RPMI8226 (cell line): ENCODE results near the gene DENR.
"Not testable (repeated sequence)": the region's sequence is repeated elsewhere in the genome, so short reads cannot be mapped to it uniquely, and the experiment has no call there.

Source experiments
- DNase-seq: peaks from one replicate; pipeline ENCODE4 v3.0.0-alpha.2; 2015

Gene DENR

GRCh38 chr12:122743895-122744525, 8.6 kb upstream of the DENR start:
- DNase-seq: no peak

GRCh38 chr12:122747224-122748135, 5.1 kb upstream of the DENR start:
- no peak for DNase-seq

GRCh38 chr12:122749569-122750332, 2.9 kb upstream of the DENR start:
- no peak for DNase-seq

GRCh38 chr12:122750781-122751515, 1.7 kb upstream of the DENR start:
- not testable (repeated sequence) for DNase-seq

- DNase-seq: peak; percentile 20
These were observed 661 bp downstream of the DENR start for GRCh38 chr12:122753319-122753650.

GRCh38 chr12:122754790-122755189, 2.2 kb downstream of the DENR start:
- DNase-seq: no peak

GRCh38 chr12:122757568-122757967, 4.9 kb downstream of the DENR start:
- DNase-seq: no peak

GRCh38 chr12:122785503-122785902, 32.9 kb downstream of the DENR start:
- DNase-seq: peak; percentile 29

GRCh38 chr12:122788387-122788786, 35.8 kb downstream of the DENR start:
- no peak for DNase-seq

- DNase-seq: no peak
These were observed 37.0 kb downstream of the DENR start for GRCh38 chr12:122789637-122790036.

GRCh38 chr12:122790393-122791075, 37.9 kb downstream of the DENR start:
- no peak for DNase-seq

GRCh38 chr12:122793685-122794106, 41.1 kb downstream of the DENR start:
- DNase-seq: peak; percentile 62

GRCh38 chr12:122795807-122796206, 43.2 kb downstream of the DENR start:
- DNase-seq: no peak

GRCh38 chr12:122799641-122800243, 47.1 kb downstream of the DENR start:
- no peak for DNase-seq

GRCh38 chr12:122803937-122804336, 51.3 kb downstream of the DENR start:
- DNase-seq: no peak

- not testable (repeated sequence) for DNase-seq
These were observed 52.3 kb downstream of the DENR start for GRCh38 chr12:122804957-122805356.

- DNase-seq: no peak
These were observed 55.0 kb downstream of the DENR start for GRCh38 chr12:122807651-122808050.

GRCh38 chr12:122811777-122812176, 59.2 kb downstream of the DENR start:
- DNase-seq: no peak

GRCh38 chr12:122813310-122813713, 60.7 kb downstream of the DENR start:
- no peak for DNase-seq

GRCh38 chr12:122819209-122819785, 66.7 kb downstream of the DENR start:
- DNase-seq: no peak

- no peak for DNase-seq
These were observed 67.5 kb downstream of the DENR start for GRCh38 chr12:122820138-122820537.
